Peyer's patch (tissue), 4 donors: ENCODE measurements around the gene SGMS1.

Experiments
- CTCF ChIP-seq, 6 experiments: fragments of 450-650 bp in 4 of 6; fragments of 200-600 bp in 2 of 6; sonication (generic) in 1 of 6; IDR thresholded peaks; one replicate each; pipeline ENCODE4 v1.5.1; 2017 to 2019; ENCODE audit warnings: antibody characterized with exemption in 6 of 6, mild to moderate bottlenecking in 3 of 6, moderate library complexity in 1 of 6
- POLR2A ChIP-seq, 2 donors: fragments of 450-650 bp; IDR thresholded peaks; one replicate each; pipeline ENCODE4 v1.5.1; 2017; ENCODE audit warnings: antibody characterized with exemption in 2 of 2, mild to moderate bottlenecking in 2 of 2, moderate library complexity in 2 of 2

- TF ChIP-seq CTCF (IDR thresholded peaks at IDR 0.05) (no peak), POLR2A (IDR thresholded peaks at IDR 0.05) (no peak)
These were observed 311.0 kb downstream of the SGMS1 start for GRCh38 chr10:50312464-50313437.
